ENCODE data around the gene COL1A1. TPM values are rescaled to one million over a fixed set of nuclear protein-coding genes. Genes with fewer than 3 reads are reported as not detected.

The COL1A1 gene
- total and polyA plus RNA-seq, 2 of the 13 experiments (the other 11 are each of a cell fraction or from before 2014, with no cell fraction given): 0.05 TPM; not detected in 1

DNA sequence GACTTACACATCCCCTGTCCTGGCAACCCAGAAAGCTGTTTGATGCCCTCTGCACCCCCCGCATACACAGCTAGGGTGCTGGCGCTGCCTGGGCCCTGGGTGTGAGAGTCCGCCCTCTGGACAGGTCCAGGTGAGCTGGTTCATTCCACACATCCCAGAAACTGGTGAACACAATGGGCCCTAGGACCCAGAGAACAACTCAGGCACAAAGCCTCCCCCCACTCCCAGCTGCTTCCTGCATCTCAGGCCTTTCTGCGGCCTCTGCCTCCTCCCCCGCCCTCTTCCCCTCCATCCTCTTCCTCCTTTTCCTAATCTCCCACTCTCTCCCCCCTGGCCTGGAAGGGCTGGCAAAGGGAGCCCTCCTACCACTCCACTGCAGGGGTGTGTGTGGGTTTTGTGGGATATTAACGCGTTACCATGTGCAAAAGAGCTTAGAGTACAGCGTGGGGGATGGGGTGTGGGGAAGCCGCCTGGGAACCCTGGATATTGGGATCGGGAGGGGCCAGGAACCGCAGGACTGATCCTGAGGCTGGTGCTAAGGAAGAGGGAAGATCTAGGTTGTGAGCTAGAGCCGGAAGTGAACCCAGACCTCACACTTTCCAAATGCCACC is 49.4 kb downstream of the COL1A1 start (continued):
- TF ChIP-seq, protein P1, sequence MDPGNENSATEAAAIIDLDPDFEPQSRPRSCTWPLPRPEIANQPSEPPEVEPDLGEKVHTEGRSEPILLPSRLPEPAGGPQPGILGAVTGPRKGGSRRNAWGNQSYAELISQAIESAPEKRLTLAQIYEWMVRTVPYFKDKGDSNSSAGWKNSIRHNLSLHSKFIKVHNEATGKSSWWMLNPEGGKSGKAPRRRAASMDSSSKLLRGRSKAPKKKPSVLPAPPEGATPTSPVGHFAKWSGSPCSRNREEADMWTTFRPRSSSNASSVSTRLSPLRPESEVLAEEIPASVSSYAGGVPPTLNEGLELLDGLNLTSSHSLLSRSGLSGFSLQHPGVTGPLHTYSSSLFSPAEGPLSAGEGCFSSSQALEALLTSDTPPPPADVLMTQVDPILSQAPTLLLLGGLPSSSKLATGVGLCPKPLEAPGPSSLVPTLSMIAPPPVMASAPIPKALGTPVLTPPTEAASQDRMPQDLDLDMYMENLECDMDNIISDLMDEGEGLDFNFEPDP (CRISPR knock-in tag; conservative IDR thresholded peaks at IDR 0.05): 0 out of 2 replicates have a peak, but pooled peaks have one; percentile 51
- TF ChIP-seq ZNF652 (CRISPR knock-in tag; IDR thresholded peaks at IDR 0.05; ENCODE audit: borderline replicate concordance, low read depth): peak; percentile 48; the same call in 1 of the 2 replicates
- 0 out of 2 replicates have a peak, but pooled peaks have one; percentile 34 for TF ChIP-seq CEBPG (CRISPR knock-in tag; IDR thresholded peaks at IDR 0.05)
- no peak; the same call in 1 of the 2 replicates for TF ChIP-seq GTF3A (CRISPR knock-in tag; conservative IDR thresholded peaks at IDR 0.05)
- peak; percentile 25 for TF ChIP-seq MXD4 (CRISPR knock-in tag; IDR thresholded peaks at IDR 0.05)
- TF ChIP-seq, protein P2, sequence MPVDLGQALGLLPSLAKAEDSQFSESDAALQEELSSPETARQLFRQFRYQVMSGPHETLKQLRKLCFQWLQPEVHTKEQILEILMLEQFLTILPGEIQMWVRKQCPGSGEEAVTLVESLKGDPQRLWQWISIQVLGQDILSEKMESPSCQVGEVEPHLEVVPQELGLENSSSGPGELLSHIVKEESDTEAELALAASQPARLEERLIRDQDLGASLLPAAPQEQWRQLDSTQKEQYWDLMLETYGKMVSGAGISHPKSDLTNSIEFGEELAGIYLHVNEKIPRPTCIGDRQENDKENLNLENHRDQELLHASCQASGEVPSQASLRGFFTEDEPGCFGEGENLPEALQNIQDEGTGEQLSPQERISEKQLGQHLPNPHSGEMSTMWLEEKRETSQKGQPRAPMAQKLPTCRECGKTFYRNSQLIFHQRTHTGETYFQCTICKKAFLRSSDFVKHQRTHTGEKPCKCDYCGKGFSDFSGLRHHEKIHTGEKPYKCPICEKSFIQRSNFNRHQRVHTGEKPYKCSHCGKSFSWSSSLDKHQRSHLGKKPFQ (CRISPR knock-in tag; IDR thresholded peaks at IDR 0.05; ENCODE audit: insufficient replicate concordance): no peak
- TF ChIP-seq, protein P3, sequence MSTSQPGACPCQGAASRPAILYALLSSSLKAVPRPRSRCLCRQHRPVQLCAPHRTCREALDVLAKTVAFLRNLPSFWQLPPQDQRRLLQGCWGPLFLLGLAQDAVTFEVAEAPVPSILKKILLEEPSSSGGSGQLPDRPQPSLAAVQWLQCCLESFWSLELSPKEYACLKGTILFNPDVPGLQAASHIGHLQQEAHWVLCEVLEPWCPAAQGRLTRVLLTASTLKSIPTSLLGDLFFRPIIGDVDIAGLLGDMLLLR (CRISPR knock-in tag; IDR thresholded peaks at IDR 0.05): no peak
- TF ChIP-seq, protein P4, sequence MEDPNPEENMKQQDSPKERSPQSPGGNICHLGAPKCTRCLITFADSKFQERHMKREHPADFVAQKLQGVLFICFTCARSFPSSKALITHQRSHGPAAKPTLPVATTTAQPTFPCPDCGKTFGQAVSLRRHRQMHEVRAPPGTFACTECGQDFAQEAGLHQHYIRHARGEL (CRISPR knock-in tag; IDR thresholded peaks at IDR 0.05): no peak
- no peak for TF ChIP-seq GPN1 (CRISPR knock-in tag; IDR thresholded peaks at IDR 0.05; ENCODE audit: borderline replicate concordance)
- no peak for TF ChIP-seq KDM5A (IDR thresholded peaks at IDR 0.05; ENCODE audit: borderline replicate concordance, low read length)
- TF ChIP-seq, protein P5, sequence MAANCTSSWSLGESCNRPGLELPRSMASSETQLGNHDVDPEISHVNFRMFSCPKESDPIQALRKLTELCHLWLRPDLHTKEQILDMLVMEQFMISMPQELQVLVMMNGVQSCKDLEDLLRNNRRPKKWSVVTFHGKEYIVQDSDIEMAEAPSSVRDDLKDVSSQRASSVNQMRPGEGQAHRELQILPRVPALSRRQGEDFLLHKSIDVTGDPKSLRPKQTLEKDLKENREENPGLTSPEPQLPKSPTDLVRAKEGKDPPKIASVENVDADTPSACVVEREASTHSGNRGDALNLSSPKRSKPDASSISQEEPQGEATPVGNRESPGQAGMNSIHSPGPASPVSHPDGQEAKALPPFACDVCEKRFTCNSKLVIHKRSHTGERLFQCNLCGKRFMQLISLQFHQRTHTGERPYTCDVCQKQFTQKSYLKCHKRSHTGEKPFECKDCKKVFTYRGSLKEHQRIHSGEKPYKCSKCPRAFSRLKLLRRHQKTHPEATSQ (CRISPR knock-in tag; IDR thresholded peaks at IDR 0.05; ENCODE audit: borderline replicate concordance): no peak
- TF ChIP-seq KLF12 (CRISPR knock-in tag; IDR thresholded peaks at IDR 0.05; ENCODE audit: borderline replicate concordance): no peak
- no peak for TF ChIP-seq NKX3-1 (CRISPR knock-in tag; IDR thresholded peaks at IDR 0.05)
- TF ChIP-seq ZNF747 (CRISPR knock-in tag; IDR thresholded peaks at IDR 0.05; ENCODE audit: borderline replicate concordance): peak; percentile 80
- no peak for TF ChIP-seq ZNF335 (CRISPR knock-in tag; IDR thresholded peaks at IDR 0.05)
- peak; percentile 52; the same call in 1 of the 2 replicates for TF ChIP-seq ADNP (CRISPR knock-in tag; IDR thresholded peaks at IDR 0.05)
- TF ChIP-seq FOXO1 (CRISPR knock-in tag; IDR thresholded peaks at IDR 0.05): peak; percentile 42; the same call in 1 of the 2 replicates
- TF ChIP-seq ZNF282 (IDR thresholded peaks at IDR 0.05; ENCODE audit: partially characterized antibody): no peak
- peak; percentile 21; the same call in 1 of the 2 replicates for TF ChIP-seq ZSCAN31 (CRISPR knock-in tag; IDR thresholded peaks at IDR 0.05; ENCODE audit: low read depth)
- TF ChIP-seq KDM1A (CRISPR knock-in tag; IDR thresholded peaks at IDR 0.05): peak; percentile 96
- TF ChIP-seq, protein P6, sequence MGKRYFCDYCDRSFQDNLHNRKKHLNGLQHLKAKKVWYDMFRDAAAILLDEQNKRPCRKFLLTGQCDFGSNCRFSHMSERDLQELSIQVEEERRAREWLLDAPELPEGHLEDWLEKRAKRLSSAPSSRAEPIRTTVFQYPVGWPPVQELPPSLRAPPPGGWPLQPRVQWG (CRISPR knock-in tag; IDR thresholded peaks at IDR 0.05; ENCODE audit: borderline replicate concordance, low read depth): no peak
- TF ChIP-seq, protein P7, sequence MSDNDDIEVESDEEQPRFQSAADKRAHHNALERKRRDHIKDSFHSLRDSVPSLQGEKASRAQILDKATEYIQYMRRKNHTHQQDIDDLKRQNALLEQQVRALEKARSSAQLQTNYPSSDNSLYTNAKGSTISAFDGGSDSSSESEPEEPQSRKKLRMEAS (IDR thresholded peaks at IDR 0.05): peak; percentile 82
- peak; percentile 90; the same call in 1 of the 2 replicates for TF ChIP-seq ELF4 (CRISPR knock-in tag; IDR thresholded peaks at IDR 0.05; ENCODE audit: borderline replicate concordance)
- TF ChIP-seq CENPX (CRISPR knock-in tag; IDR thresholded peaks at IDR 0.05): no peak
- TF ChIP-seq ZNF572 (CRISPR knock-in tag; IDR thresholded peaks at IDR 0.05): peak; percentile 94; the same call in 1 of the 2 replicates
